Colonic mucosa (tissue), 4 donors: ENCODE measurements around the gene LHX4. TPM values are rescaled to one million over a fixed set of nuclear protein-coding genes. Genes with fewer than 3 reads are reported as not detected.

Experiments used
- DNase-seq: peaks from one replicate; pipeline ENCODE4 v3.0.0-alpha.2; 2020
- H3K27ac ChIP-seq: fragments of 200-600 bp; one replicate; pipeline ENCODE4 v1.8.0; 2021
- H3K27me3 ChIP-seq: fragments of 200-600 bp; one replicate; pipeline ENCODE4 v1.8.0; 2021
- H3K36me3 ChIP-seq: fragments of 200-600 bp; one replicate; pipeline ENCODE4 v1.8.0; 2021
- H3K4me1 ChIP-seq: fragments of 200-600 bp; one replicate; pipeline ENCODE4 v1.8.0; 2021; ENCODE audit warnings: mild to moderate bottlenecking
- H3K4me3 ChIP-seq: fragments of 200-600 bp; one replicate; pipeline ENCODE4 v1.8.0; 2021
- H3K9ac ChIP-seq, 2 donors: one replicate each; pipeline ENCODE4 v1.7.0; 2013; ENCODE audit warnings: control low read depth in 2 of 2, low read depth in 2 of 2, low read length in 2 of 2
- H3K9me3 ChIP-seq: fragments of 200-600 bp; one replicate; pipeline ENCODE4 v1.8.0; 2021
- CTCF ChIP-seq: fragments of 200-600 bp; IDR thresholded peaks from one replicate; pipeline ENCODE4 v1.8.0; 2022; ENCODE audit warnings: antibody characterized with exemption, mild to moderate bottlenecking
- intact Hi-C: fragments of 100-400 bp; cut with DNase I; formaldehyde crosslinking; loops from one replicate; pipeline ENCODE4 v1.14.1; 2022
- total RNA-seq, 2 donors: library from RNA; stranded (reverse); fragmentation: NEBNext Ultra II Directional in 1 of 2; extraction: Animal tissue kit (Norgen Biotek cat#: 25700) in 1 of 2; gene quantifications; one replicate each; pipeline ENCODE4 v1.2.1, GENCODE V29; 2021
- donor health status: healthy.
- donor health status: DM: no; HTN: no; CAD: no.
- donor health status: DM: no; HTN: no; CAD: no.

Gene LHX4
- total RNA-seq, 2 donors from 2014 or later: 0.74 to 0.77 TPM

DNA sequence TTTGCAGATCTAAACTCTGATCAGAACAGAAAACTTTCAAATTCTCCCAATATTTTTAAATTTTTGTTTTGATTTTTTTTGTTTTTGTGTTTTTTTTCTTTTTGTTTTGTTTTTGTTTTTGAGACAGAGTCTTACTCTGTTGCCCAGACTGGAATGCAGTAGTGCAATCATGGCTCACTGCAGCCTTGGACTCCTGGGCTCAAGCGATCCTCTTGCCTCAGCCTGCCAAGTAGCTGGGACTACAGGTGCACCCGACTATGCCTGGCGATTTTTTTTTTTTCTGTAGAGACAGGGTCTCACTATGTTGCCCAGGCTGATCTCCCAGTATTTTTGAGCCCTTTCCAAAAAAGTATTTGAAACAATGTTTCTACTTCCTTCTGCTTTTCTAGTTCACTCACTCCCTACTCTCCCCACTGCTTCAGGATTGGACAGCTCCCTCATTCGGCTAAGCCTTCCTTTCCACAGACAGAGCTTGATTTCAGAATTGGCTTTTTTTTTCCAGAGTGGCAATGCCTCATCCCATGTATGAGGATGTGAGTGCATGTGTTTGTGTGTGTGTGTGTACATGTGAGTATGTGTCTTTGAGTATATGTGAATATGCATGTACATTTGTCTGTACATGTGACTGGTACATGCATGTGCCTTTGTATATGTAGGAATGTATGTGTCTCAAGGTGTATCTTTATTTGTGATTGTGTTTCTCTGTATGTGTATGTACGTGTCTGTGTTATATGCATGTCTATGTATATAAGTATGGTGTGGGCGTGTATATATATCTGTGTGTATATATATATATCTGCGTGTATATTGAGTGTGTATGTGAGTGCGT lies 11.9 kb downstream of the LHX4 start:
- H3K9me3 ChIP-seq: no peaks in the 10 kb centered on the region
- H3K27me3 ChIP-seq: peaks cover 39% of the 10 kb centered on the region
- DNase-seq: no peak
- H3K4me3 ChIP-seq: no peak overlapping the region
- intact Hi-C loops: no loop called here
- no peaks in the 10 kb centered on the region for H3K36me3 ChIP-seq
- no peaks in the 10 kb centered on the region for H3K4me1 ChIP-seq
- no peak overlapping the region for H3K27ac ChIP-seq
- TF ChIP-seq CTCF: no peak
- no peak overlapping the region for H3K9ac ChIP-seq

DNA sequence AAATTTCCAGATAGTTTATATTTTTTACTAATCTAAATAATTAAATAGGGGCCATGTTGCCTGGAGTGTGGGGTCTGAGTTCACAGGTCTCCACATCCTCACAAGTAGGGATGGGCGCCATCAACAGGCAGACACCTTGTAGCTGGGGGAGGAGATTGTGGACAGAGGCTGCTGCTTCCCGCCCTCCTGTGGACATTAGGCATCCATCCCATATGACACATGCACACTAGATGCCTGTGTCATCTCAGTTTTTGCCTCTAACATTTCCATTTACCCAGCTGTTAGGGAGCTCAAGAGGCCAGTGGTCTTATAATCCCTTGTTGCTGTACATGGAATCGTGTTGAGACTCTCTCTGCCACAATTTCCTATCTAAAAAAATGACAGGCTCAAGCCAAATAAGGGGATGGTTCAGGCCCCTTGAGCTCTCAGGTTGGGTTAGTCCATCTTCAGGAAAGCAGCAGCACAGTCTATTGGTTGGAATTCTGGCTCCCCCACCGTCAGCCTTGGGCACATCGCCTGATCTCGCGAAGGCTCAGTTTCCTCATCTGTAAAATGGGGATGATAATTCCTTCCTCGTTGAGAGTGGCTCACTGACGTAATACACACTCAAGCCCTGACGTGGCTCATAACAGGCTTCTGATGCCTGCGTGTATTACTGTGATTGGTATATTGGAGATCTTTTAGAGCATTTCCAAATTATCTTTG lies 13.6 kb downstream of the LHX4 start:
- Histone ChIP-seq H3K27me3 (peaks cover 23% of the 10 kb centered on the region), H3K9me3 (no peaks in the 10 kb centered on the region), H3K36me3 (no peaks in the 10 kb centered on the region), H3K27ac (no peak overlapping the region), H3K9ac (no peak overlapping the region), H3K4me1 (no peaks in the 10 kb centered on the region), H3K4me3 (no peak overlapping the region)
- DNase-seq: no peak
- TF ChIP-seq CTCF: no peak
- intact Hi-C loops: no loop called here

DNA sequence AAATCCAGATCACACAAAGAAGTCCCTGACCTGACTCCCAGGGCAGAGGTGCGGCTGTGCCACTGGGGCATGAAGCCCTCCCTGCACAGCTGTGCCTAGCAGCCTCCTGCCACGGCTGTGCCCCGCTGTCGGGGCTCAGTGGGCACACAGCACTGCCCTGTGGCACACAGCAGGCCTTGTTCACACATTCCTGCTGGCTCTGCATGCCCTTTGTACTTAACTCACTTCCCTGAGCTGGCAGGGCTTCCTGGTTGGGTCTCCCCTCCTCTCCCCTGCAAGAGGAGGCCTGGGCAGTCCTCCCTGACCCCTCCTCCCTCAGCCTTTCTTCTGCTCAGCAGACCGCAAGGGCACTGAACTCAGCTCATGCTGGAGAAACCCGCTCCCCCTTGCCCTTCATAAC lies 14.8 kb downstream of the LHX4 start:
- Histone ChIP-seq H3K9me3 (no peaks in the 10 kb centered on the region), H3K27me3 (peaks cover 11% of the 10 kb centered on the region), H3K9ac (no peak overlapping the region), H3K27ac (no peak overlapping the region), H3K4me1 (no peaks in the 10 kb centered on the region), H3K4me3 (no peak overlapping the region), H3K36me3 (no peaks in the 10 kb centered on the region)
- DNase-seq: peak; percentile 43
- no peak for TF ChIP-seq CTCF
- intact Hi-C loops: no loop called here

GRCh38 chr1:180246579-180246978 lies 16.5 kb downstream of the LHX4 start:
- H3K27me3 ChIP-seq: no peaks in the 10 kb centered on the region

GRCh38 chr1:180247061-180247460 lies 17.0 kb downstream of the LHX4 start:
- no peak for TF ChIP-seq CTCF
- H3K4me1 ChIP-seq: no peaks in the 10 kb centered on the region
- H3K9me3 ChIP-seq: no peaks in the 10 kb centered on the region
- no peak for DNase-seq
- no peak overlapping the region for H3K9ac ChIP-seq
- H3K4me3 ChIP-seq: no peak overlapping the region
- H3K36me3 ChIP-seq: no peaks in the 10 kb centered on the region
- no peak overlapping the region for H3K27ac ChIP-seq
- intact Hi-C loops: no loop called here
- H3K27me3 ChIP-seq: no peaks in the 10 kb centered on the region

More at GRCh38 chr1:180246579-180246978, 16.5 kb downstream of the LHX4 start:
- no peak overlapping the region for H3K4me3 ChIP-seq
- H3K9ac ChIP-seq: no peak overlapping the region
- no peak for TF ChIP-seq CTCF
- H3K4me1 ChIP-seq: no peaks in the 10 kb centered on the region
- H3K27ac ChIP-seq: no peak overlapping the region
- DNase-seq: no peak
- intact Hi-C loops: no loop called here
- H3K36me3 ChIP-seq: no peaks in the 10 kb centered on the region
- no peaks in the 10 kb centered on the region for H3K9me3 ChIP-seq
